Spleen (tissue), 11 donors: Measurements from ENCODE around the gene MACROD2. TPM values are rescaled to one million over a fixed set of nuclear protein-coding genes. Genes with fewer than 3 reads are reported as not detected.

Experiments
- DNase-seq: peaks from one replicate; pipeline ENCODE4 v3.0.0-alpha.2; 2020
- H3K27ac ChIP-seq, 8 donors: fragments of 200-600 bp; sonication (generic) in 7 of 8; 1 replicate in 4 of 8; 2 replicates in 4 of 8; pipeline versions ENCODE4 v1.5.0 to v1.8.0; 2016 to 2021; ENCODE audit warnings: inconsistent platforms in 4 of 8, mild to moderate bottlenecking in 4 of 8, moderate library complexity in 1 of 8
- H3K27me3 ChIP-seq, 7 donors: fragments of 200-600 bp; sonication (generic) in 6 of 7; replicated peaks in 1 of 7; 1 replicate in 4 of 7; 2 replicates in 3 of 7; pipeline versions ENCODE4 v1.5.0 to v1.8.0; 2016 to 2021; ENCODE audit warnings: inconsistent platforms in 3 of 7, mild to moderate bottlenecking in 1 of 7
- H3K36me3 ChIP-seq, 6 donors: fragments of 200-600 bp; sonication (generic) in 5 of 6; 1 replicate in 4 of 6; 2 replicates in 2 of 6; pipeline versions ENCODE4 v1.5.0 to v1.8.0; 2016 to 2021; ENCODE audit warnings: inconsistent platforms in 2 of 6
- H3K4me1 ChIP-seq, 6 donors: fragments of 200-600 bp; sonication (generic) in 5 of 6; 1 replicate in 3 of 6; 2 replicates in 3 of 6; pipeline versions ENCODE4 v1.5.0 to v1.8.0; 2016 to 2021; ENCODE audit warnings: inconsistent platforms in 3 of 6
- H3K4me3 ChIP-seq, 8 donors: fragments of 200-600 bp; sonication (generic) in 7 of 8; 1 replicate in 4 of 8; 2 replicates in 4 of 8; pipeline versions ENCODE4 v1.5.0 to v1.8.0; 2016 to 2021; ENCODE audit warnings: inconsistent platforms in 4 of 8, mild to moderate bottlenecking in 4 of 8, moderate library complexity in 2 of 8
- H3K9me3 ChIP-seq, 8 donors: fragments of 200-600 bp; sonication (generic) in 7 of 8; 1 replicate in 4 of 8; 2 replicates in 4 of 8; pipeline versions ENCODE4 v1.5.0 to v1.8.0; 2016 to 2021; ENCODE audit warnings: inconsistent platforms in 4 of 8
- POLR2A ChIP-seq, 3 donors: fragments of 450-650 bp; IDR thresholded peaks; one replicate each; pipeline ENCODE4 v1.5.1; 2017; ENCODE audit warnings: antibody characterized with exemption in 3 of 3, mild to moderate bottlenecking in 1 of 3
- POLR2AphosphoS5 ChIP-seq, 3 donors: sonication (generic); formaldehyde crosslinking; IDR thresholded peaks; one replicate each; pipeline ENCODE4 v1.5.1; 2017; ENCODE audit warnings: antibody characterized with exemption in 3 of 3
- WGBS, 5 donors: extraction: QIAGEN DNeasy Blood & Tissue Kit in 3 of 5; methylation state at CpG; one replicate each; pipeline versions ENCODE4 v1.1.5 to v1.1.7; 2013 to 2018; 5-methylcytosine and 5-hydroxymethylcytosine counted together
- intact Hi-C: fragments of 100-400 bp; cut with DNase I; formaldehyde crosslinking; loops from one replicate; pipeline ENCODE4 v1.15.0; 2023; ENCODE audit warnings: low total_unique reads
- polyA plus RNA-seq, 3 donors: library from polyadenylated mRNA; stranded (reverse); fragments of 200-250 nt; gene quantifications; one replicate each; pipeline ENCODE4 v1.2.1, GENCODE V29; 2013
- total RNA-seq, 7 donors: library from RNA; depleted of rRNA in 3 of 7; stranded (reverse); fragments of >200 nt in 3 of 7; fragmentation: NEBNext Ultra II Directional in 4 of 7; extraction: Animal tissue kit (Norgen Biotek cat#: 25700) in 4 of 7; gene quantifications; one replicate each; pipeline versions ENCODE4 v1.1.0 to v1.2.1, GENCODE V29; 2016 to 2021
- TF ChIP-seq, protein P1 (sequence below), 11 experiments: fragments of 200-600 bp in 7 of 11; fragments of 450-650 bp in 4 of 11; sonication (generic) in 4 of 11; IDR thresholded peaks in 8 of 11; conservative IDR thresholded peaks in 3 of 11; 1 replicate in 7 of 11; 2 replicates in 4 of 11; pipeline versions ENCODE4 v1.4.0 to v1.8.0; 2016 to 2021; ENCODE audit warnings: antibody characterized with exemption in 11 of 11, inconsistent platforms in 4 of 11, mild to moderate bottlenecking in 1 of 11
- donor health status: healthy with polysubstance abuse.
- donor health status: DM: no; HTN: no; CAD: no; lungs with moderate emphysema.
- donor health status: DM: no; HTN: no; CAD: no.
- donor health status: Bipolar disorder and iron deficiency.
- donor health status: healthy.
- donor health status: DM: no; HTN: no; CAD: no.
- donor health status: DM: yes; HTN: yes; CAD: no.

The MACROD2 gene
- total and polyA plus RNA-seq, 10 donors = 1.5 to 4.7 (median 3.4) TPM

DNA sequence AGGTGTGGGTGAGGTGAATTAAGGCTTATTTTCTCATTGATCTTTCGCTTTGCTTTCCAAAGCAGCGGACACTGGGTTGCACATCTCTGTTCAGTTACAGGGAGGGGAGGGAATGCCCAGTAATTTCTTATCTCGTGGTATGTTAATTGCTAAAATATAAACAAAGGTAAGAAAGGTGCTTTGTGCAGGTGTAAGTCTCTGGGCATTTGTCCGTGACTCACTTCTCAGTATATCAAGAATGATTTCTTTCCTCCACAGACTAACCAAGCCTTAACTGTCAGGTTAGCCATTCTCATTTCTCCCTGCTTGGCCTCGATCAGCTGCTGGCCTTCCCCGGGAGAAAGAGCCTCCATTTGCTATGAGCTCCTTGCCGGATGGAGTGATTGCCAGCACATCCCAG, 1715.9 kb downstream of the MACROD2 start:
- Histone ChIP-seq H3K4me1 (no peaks in the 10 kb centered on the region), H3K36me3 (no peaks in the 10 kb centered on the region), H3K27me3 (no peaks in the 10 kb centered on the region), H3K27ac (no peak overlapping the region), H3K9me3 (no peaks in the 10 kb centered on the region), H3K4me3 (no peak overlapping the region)
- 80 to 90% (median 88%) methylated on average over 7 of the region's 7 CpGs for WGBS, 5 donors
- TF ChIP-seq POLR2AphosphoS5 (IDR thresholded peaks at IDR 0.05) = no peak
- TF ChIP-seq, protein P1, sequence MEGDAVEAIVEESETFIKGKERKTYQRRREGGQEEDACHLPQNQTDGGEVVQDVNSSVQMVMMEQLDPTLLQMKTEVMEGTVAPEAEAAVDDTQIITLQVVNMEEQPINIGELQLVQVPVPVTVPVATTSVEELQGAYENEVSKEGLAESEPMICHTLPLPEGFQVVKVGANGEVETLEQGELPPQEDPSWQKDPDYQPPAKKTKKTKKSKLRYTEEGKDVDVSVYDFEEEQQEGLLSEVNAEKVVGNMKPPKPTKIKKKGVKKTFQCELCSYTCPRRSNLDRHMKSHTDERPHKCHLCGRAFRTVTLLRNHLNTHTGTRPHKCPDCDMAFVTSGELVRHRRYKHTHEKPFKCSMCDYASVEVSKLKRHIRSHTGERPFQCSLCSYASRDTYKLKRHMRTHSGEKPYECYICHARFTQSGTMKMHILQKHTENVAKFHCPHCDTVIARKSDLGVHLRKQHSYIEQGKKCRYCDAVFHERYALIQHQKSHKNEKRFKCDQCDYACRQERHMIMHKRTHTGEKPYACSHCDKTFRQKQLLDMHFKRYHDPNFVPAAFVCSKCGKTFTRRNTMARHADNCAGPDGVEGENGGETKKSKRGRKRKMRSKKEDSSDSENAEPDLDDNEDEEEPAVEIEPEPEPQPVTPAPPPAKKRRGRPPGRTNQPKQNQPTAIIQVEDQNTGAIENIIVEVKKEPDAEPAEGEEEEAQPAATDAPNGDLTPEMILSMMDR (IDR thresholded peaks at IDR 0.05 in 8 of 11, conservative IDR thresholded peaks at IDR 0.05 in 3 of 11) = no peak
- TF ChIP-seq POLR2A (IDR thresholded peaks at IDR 0.05) = no peak
- DNase-seq = no peak
- intact Hi-C loops = no loop called here

DNA sequence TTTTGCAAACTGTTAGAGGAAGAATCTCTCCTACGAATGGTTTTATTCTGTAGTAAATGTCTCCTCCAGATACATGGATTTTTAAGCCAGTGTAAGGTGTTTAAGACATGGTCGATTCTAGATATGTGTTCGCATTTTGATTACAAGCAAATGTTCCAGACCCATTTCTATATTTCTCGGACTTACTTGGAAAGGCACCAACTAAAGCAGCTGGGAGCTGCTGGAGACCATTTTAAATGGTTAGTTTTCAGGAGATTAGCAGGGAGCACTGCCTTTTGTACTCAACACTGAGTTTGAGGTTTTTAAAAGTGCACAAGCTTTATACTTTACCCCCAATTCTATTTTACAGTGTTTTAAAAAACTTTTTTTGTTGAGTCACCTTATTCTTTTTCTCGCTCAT, 1720.9 kb downstream of the MACROD2 start:
- Histone ChIP-seq H3K27ac (no peak overlapping the region), H3K4me3 (no peak overlapping the region), H3K9me3 (no peaks in the 10 kb centered on the region), H3K27me3 (no peaks in the 10 kb centered on the region), H3K36me3 (no peaks in the 10 kb centered on the region), H3K4me1 (no peaks in the 10 kb centered on the region)
- intact Hi-C loops = no loop called here
- WGBS, 5 donors = 72 to 86% (median 81%) methylated on average over 5 of the region's 5 CpGs
- DNase-seq = no peak
- TF ChIP-seq POLR2AphosphoS5 (IDR thresholded peaks at IDR 0.05) (no peak), POLR2A (IDR thresholded peaks at IDR 0.05) (no peak)
- TF ChIP-seq, protein P1 (IDR thresholded peaks at IDR 0.05 in 8 of 11, conservative IDR thresholded peaks at IDR 0.05 in 3 of 11) = no peak

DNA sequence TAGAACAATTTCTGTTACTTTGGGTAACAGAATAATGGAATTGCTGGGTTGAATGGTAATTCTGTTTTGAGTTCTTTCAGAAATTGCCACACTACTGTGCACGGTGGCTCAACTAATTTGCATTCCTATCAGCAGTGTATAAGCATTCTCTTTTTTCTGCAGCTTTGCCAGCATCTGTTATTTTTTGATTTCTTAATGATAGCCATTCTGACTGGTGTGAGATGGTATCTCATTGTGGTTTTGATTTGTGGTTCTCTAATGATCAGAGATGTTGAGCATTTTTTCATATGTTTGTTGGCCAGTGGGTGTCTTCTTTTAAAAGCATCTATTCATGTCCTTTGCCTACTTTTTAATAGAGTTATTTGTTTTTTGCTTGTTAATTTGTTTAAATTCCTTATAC, 1731.1 kb downstream of the MACROD2 start:
- no peak for DNase-seq
- intact Hi-C loops = no loop called here
- Histone ChIP-seq H3K9me3 (peaks cover 0 to 23% (median 8%) of the 10 kb centered on the region in 8 donors), H3K27ac (no peak overlapping the region), H3K27me3 (no peaks in the 10 kb centered on the region), H3K4me3 (no peak overlapping the region), H3K36me3 (no peaks in the 10 kb centered on the region), H3K4me1 (no peaks in the 10 kb centered on the region)
- 67 to 98% (median 93%) methylated on average over 1 of the region's 1 CpG for WGBS, 5 donors
- TF ChIP-seq, protein P1 (IDR thresholded peaks at IDR 0.05 in 8 of 11, conservative IDR thresholded peaks at IDR 0.05 in 3 of 11) = no peak
- TF ChIP-seq POLR2AphosphoS5 (IDR thresholded peaks at IDR 0.05) (no peak), POLR2A (IDR thresholded peaks at IDR 0.05) (no peak)

DNA sequence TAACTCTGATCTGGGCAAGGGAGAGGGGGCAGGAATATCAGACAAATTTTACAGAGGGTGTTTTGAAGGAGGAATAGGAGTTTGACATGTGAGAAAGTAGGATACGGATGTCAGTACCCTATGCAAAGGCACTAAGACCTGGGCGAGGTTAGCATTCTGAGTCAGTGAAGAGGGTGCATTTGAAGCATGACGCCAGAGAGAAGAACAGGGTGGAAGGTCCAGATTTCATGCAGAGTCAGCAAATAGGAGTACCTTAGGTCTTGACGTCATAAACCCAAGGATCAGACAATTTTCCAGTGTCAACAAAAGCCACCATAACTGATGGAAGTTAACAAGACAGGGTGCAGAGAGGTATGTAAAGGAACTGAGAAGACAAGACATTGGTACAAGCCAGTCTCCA, 1738.7 kb downstream of the MACROD2 start:
- DNase-seq = no peak
- WGBS, 5 donors = 66 to 79% (median 68%) methylated on average over 4 of the region's 4 CpGs
- intact Hi-C loops = no loop called here

More for the DNA sequence above, 1738.7 kb downstream of the MACROD2 start:
- TF ChIP-seq, protein P1 (IDR thresholded peaks at IDR 0.05 in 8 of 11, conservative IDR thresholded peaks at IDR 0.05 in 3 of 11) = no peak
- TF ChIP-seq POLR2A (IDR thresholded peaks at IDR 0.05) (no peak), POLR2AphosphoS5 (IDR thresholded peaks at IDR 0.05) (no peak)
- Histone ChIP-seq H3K9me3 (peaks cover 0 to 3% (median 0%) of the 10 kb centered on the region in 8 donors), H3K27ac (no peak overlapping the region), H3K4me3 (no peak overlapping the region), H3K36me3 (no peaks in the 10 kb centered on the region), H3K27me3 (no peaks in the 10 kb centered on the region), H3K4me1 (no peaks in the 10 kb centered on the region)
